Mesendoderm (in vitro differentiated cells): Measurements from ENCODE around the gene RNF31.
"Not testable (repeated sequence)": the region's sequence is repeated elsewhere in the genome, so short reads cannot be mapped to it uniquely, and the experiment has no call there.

Source experiments
- DNase-seq: peaks from one replicate; pipeline ENCODE4 v3.0.0; 2013
- H2AK5ac ChIP-seq: 2 replicates; pipeline ENCODE4 v1.6.1; 2013; ENCODE audit warnings: low read length, inconsistent platforms
- H2BK120ac ChIP-seq: 2 replicates; pipeline ENCODE4 v1.6.1; 2013; ENCODE audit warnings: low read depth, mild to moderate bottlenecking, low read length, moderate library complexity, mixed read lengths
- H2BK15ac ChIP-seq: replicated peaks from 2 replicates; pipeline ENCODE4 v1.6.1; 2013; ENCODE audit warnings: low read depth, mild to moderate bottlenecking, moderate library complexity
- H2BK5ac ChIP-seq: 2 replicates; pipeline ENCODE4 v1.6.1; 2013; ENCODE audit warnings: low read length, inconsistent platforms
- H3K18ac ChIP-seq: 2 replicates; pipeline ENCODE4 v1.6.1; 2013; ENCODE audit warnings: mild to moderate bottlenecking, low read length, mixed read lengths
- H3K23ac ChIP-seq: one replicate; pipeline ENCODE4 v1.6.1; 2013; ENCODE audit warnings: low read length
- H3K27ac ChIP-seq: 2 replicates; pipeline ENCODE4 v1.5.1; 2013; ENCODE audit warnings: low read depth, mild to moderate bottlenecking, inconsistent platforms, low read length, moderate library complexity
- H3K27me3 ChIP-seq: 2 replicates; pipeline ENCODE4 v1.6.1; 2013; ENCODE audit warnings: low read length, control low read depth, mild to moderate bottlenecking, inconsistent platforms; ENCODE audit not compliant: insufficient read depth, poor library complexity
- H3K36me3 ChIP-seq: 2 replicates; pipeline ENCODE4 v1.6.1; 2013; ENCODE audit warnings: low read length, inconsistent platforms; ENCODE audit not compliant: control insufficient read depth, insufficient read depth
- H3K4ac ChIP-seq: one replicate; pipeline ENCODE4 v1.6.1; 2013; ENCODE audit warnings: low read depth, mild to moderate bottlenecking, low read length, moderate library complexity
- H3K4me1 ChIP-seq: 2 replicates; pipeline ENCODE4 v1.6.1; 2013; ENCODE audit warnings: low read depth, low read length, inconsistent platforms; ENCODE audit not compliant: control insufficient read depth
- H3K4me2 ChIP-seq: 2 replicates; pipeline ENCODE4 v1.6.1; 2013; ENCODE audit warnings: low read length
- H3K4me3 ChIP-seq: 2 replicates; pipeline ENCODE4 v1.5.1; 2013; ENCODE audit warnings: mild to moderate bottlenecking, low read length
- H3K56ac ChIP-seq: one replicate; pipeline ENCODE4 v1.6.1; 2013; ENCODE audit warnings: low read length
- H3K79me1 ChIP-seq: 2 replicates; pipeline ENCODE4 v1.6.1; 2013; ENCODE audit warnings: low read length, inconsistent platforms
- H3K79me2 ChIP-seq: 2 replicates; pipeline ENCODE4 v1.6.1; 2013; ENCODE audit warnings: mild to moderate bottlenecking, low read length; ENCODE audit not compliant: control insufficient read depth, insufficient read depth
- H3K9ac ChIP-seq: 2 replicates; pipeline ENCODE4 v1.6.1; 2013; ENCODE audit warnings: low read length, inconsistent platforms
- H4K5ac ChIP-seq: one replicate; pipeline ENCODE4 v1.6.1; 2013; ENCODE audit warnings: low read length
- H4K8ac ChIP-seq: one replicate; pipeline ENCODE4 v1.6.1; 2013; ENCODE audit warnings: low read depth, mild to moderate bottlenecking, control low read depth, low read length, moderate library complexity
- WGBS: extraction: QIAGEN DNeasy Blood & Tissue Kit; methylation state at CpG from one replicate; pipeline ENCODE4 v1.1.7; 2013; ENCODE audit warnings: low lambda C conversion rate, missing lambda C conversion rate; ENCODE audit not compliant: insufficient coverage; ENCODE audit errors: extremely low coverage; 5-methylcytosine and 5-hydroxymethylcytosine counted together

RNF31 gene

DNA sequence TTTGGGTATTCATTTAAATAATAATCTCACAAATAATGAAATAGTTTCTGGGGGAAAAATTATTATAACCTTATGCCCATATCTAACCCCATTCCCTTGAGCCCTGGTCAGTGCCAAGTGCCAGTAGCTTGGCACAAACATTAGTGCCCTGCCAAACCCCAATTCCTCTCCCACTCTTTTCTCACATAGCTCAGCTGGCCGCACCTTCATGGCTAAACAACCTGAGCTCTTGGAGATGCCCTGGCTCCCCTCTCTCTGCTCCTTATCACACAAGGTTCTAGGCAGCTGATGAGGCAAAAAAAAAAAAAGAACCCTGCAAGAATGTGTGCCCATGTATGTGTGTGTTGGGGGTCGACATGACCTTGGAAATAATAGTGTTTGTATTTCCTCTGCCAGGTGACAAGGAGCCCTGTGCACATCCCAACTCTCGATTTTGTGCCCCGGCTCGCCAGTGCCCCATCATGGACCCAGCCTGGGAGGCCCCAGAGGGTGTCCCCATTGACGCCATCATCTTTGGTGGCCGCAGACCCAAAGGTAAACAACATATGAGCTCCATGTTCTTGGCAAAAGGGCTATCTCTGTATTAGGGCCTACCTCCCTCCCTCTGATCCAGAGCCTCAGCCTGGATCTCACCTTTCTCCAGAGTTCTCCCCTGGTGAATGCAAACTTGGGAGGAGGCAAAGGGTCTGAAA is 44.8 kb upstream of the RNF31 start:
- peaks cover 16% of the 10 kb centered on the region for H3K36me3 ChIP-seq

DNA sequence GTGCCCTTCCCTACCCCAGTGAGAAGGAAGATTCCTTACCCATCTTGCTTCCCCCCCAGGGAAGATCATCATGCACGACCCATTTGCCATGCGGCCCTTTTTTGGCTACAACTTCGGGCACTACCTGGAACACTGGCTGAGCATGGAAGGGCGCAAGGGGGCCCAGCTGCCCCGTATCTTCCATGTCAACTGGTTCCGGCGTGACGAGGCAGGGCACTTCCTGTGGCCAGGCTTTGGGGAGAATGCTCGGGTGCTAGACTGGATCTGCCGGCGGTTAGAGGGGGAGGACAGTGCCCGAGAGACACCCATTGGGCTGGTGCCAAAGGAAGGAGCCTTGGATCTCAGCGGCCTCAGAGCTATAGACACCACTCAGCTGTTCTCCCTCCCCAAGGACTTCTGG is 43.8 kb upstream of the RNF31 start:
- Histone ChIP-seq H2AK5ac (no peak overlapping the region), H4K5ac (no peak overlapping the region), H3K27me3 (no peaks in the 10 kb centered on the region), H2BK15ac (no peak overlapping the region), H3K79me1 (no peaks in the 10 kb centered on the region), H3K9ac (no peak overlapping the region), H3K18ac (no peak overlapping the region), H3K56ac (no peak overlapping the region), H3K4me3 (no peak overlapping the region), H4K8ac (no peak overlapping the region), H3K4ac (no peak overlapping the region), H3K36me3 (peaks cover 14% of the 10 kb centered on the region), H3K4me1 (no peaks in the 10 kb centered on the region), H3K27ac (no peak overlapping the region), H2BK120ac (no peak overlapping the region), H3K4me2 (no peak overlapping the region), H3K23ac (no peak overlapping the region), H3K79me2 (no peaks in the 10 kb centered on the region), H2BK5ac (no peak overlapping the region)
- no peak for DNase-seq
- no CpG with 5 or more reads among the region's 13 CpGs for WGBS

More for the DNA sequence above, 44.8 kb upstream of the RNF31 start:
- Histone ChIP-seq H4K5ac (no peak overlapping the region), H2BK15ac (no peak overlapping the region), H3K18ac (no peak overlapping the region), H3K56ac (no peak overlapping the region), H2BK5ac (no peak overlapping the region), H3K4me2 (no peak overlapping the region), H3K27me3 (no peaks in the 10 kb centered on the region), H3K79me1 (peaks cover 2% of the 10 kb centered on the region), H2BK120ac (no peak overlapping the region), H3K4me3 (no peak overlapping the region), H3K27ac (no peak overlapping the region), H3K4ac (no peak overlapping the region), H3K4me1 (no peaks in the 10 kb centered on the region), H3K79me2 (no peaks in the 10 kb centered on the region), H3K9ac (no peak overlapping the region), H4K8ac (no peak overlapping the region), H3K23ac (no peak overlapping the region), H2AK5ac (no peak overlapping the region)
- WGBS = no CpG with 5 or more reads among the region's 7 CpGs
- no peak for DNase-seq

DNA sequence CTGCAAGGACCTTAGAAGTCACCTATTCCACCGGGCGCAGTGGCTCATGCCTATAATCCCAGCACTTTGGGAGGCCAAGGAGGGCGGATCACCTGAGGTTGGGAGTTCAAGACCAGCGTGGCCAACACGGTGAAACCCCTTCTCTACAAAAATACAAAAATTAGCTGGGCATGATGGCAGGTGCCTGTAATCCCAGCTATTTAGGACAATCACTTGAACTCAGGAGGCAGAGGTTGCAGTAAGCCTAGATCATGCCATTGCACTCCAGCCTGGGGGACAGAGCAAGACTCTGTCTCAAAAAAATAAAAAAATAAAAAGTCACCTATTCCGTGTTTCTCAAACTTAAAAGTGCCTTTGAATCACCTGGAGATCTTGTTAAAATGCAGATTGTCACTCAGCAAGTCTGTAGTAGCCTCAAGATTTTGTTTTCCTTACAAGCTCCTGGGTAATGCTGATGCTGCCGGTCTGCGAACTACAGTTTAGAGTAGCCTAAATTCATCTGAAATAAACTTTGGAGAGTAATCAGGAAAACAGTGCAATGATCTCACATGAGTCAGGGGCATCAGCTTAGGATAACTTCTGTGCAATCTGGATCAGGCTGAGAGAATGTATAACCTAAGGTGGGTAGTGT is 41.6 kb upstream of the RNF31 start:
- WGBS = no CpG with 5 or more reads among the region's 8 CpGs
- not testable (repeated sequence) for H3K79me1 ChIP-seq

DNA sequence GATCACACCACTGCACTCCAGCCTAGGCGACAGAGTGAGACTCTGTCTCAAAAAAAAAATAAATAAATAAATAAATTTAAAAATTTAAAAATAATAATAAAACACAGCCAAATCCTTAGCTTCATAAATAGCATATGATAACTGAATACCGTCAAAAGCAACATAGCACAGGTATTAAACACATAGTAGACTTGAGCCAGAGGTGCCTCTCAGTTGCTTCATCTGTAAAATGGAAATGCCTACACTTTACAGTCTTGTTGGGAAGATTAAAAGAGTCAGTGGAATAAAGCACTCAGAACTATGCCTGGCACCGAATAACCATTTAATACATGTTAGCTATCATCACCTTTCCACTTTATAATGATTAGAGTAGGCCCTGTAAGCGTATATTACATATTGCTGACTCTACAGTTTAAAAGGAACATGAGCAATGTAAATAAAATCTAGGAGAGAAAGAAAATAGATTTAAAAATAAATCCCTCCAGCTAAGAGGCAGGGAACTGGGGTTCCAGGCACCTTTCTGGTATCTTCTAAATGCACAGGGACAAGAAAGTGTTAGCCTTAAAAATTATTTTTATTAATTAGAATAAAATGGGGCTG is 40.5 kb upstream of the RNF31 start:
- H3K27ac ChIP-seq = no peak overlapping the region
- H3K79me1 ChIP-seq = no peaks in the 10 kb centered on the region
- no peak overlapping the region for H3K18ac ChIP-seq
- DNase-seq = no peak
- no peaks in the 10 kb centered on the region for H3K79me2 ChIP-seq
- H4K8ac ChIP-seq = no peak overlapping the region
- H3K9ac ChIP-seq = no peak overlapping the region
- H4K5ac ChIP-seq = no peak overlapping the region
- H3K36me3 ChIP-seq = peaks cover 6% of the 10 kb centered on the region
- no peak overlapping the region for H3K4ac ChIP-seq
- H3K4me1 ChIP-seq = no peaks in the 10 kb centered on the region
- H3K27me3 ChIP-seq = no peaks in the 10 kb centered on the region
- H3K4me3 ChIP-seq = no peak overlapping the region
- no peak overlapping the region for H3K4me2 ChIP-seq
- no peak overlapping the region for H2BK120ac ChIP-seq
- no peak overlapping the region for H2BK5ac ChIP-seq
- no peak overlapping the region for H2BK15ac ChIP-seq
- no peak overlapping the region for H3K56ac ChIP-seq
- H2AK5ac ChIP-seq = no peak overlapping the region
- WGBS = no CpG with 5 or more reads among the region's 4 CpGs
- H3K23ac ChIP-seq = no peak overlapping the region

More for the DNA sequence above, 41.6 kb upstream of the RNF31 start:
- not testable (repeated sequence) for H3K9ac ChIP-seq, H3K79me2 ChIP-seq, H3K18ac ChIP-seq, H2AK5ac ChIP-seq, H3K4ac ChIP-seq, H2BK15ac ChIP-seq, H3K23ac ChIP-seq, H4K8ac ChIP-seq, H4K5ac ChIP-seq, H3K36me3 ChIP-seq, H3K4me3 ChIP-seq, H3K4me2 ChIP-seq, H3K27me3 ChIP-seq, H3K4me1 ChIP-seq, H2BK5ac ChIP-seq, H3K56ac ChIP-seq, H3K27ac ChIP-seq, DNase-seq, H2BK120ac ChIP-seq

DNA sequence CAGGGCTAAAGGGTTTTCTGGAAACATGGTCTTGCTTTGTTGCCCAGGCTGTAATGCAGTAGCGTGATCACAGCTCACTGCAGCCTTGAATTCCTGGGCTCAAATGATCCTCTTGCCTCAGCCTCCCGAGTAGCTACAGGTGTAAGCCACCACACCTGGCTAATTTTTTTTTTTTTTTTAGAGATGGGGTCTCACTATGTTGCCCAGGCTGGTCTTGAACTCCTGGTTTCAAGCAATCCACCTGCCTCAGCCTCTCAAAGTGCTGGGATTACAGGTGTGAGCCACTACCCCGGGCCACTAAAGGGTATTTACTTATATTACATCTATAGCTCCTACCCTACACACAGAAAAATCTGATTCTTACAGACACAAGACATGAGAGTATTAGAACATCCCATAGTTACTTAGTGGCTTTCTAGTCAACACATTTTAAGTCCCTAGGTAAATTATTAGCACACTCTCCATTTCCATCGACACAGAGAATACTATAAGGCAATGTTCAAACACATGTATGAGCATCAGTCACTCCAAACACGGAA is 38.9 kb upstream of the RNF31 start:
- H3K4me3 ChIP-seq = no peak overlapping the region

More for the DNA sequence above, 38.9 kb upstream of the RNF31 start:
- no peak overlapping the region for H4K8ac ChIP-seq
- no peaks in the 10 kb centered on the region for H3K4me1 ChIP-seq
- no peak for DNase-seq
- no peak overlapping the region for H3K4ac ChIP-seq
- H2BK120ac ChIP-seq = no peak overlapping the region
- no peak overlapping the region for H3K9ac ChIP-seq
- no peak overlapping the region for H3K4me2 ChIP-seq
- no peak overlapping the region for H3K18ac ChIP-seq
- no peak overlapping the region for H3K27ac ChIP-seq
- no peaks in the 10 kb centered on the region for H3K79me1 ChIP-seq
- H3K56ac ChIP-seq = no peak overlapping the region
- no peaks in the 10 kb centered on the region for H3K79me2 ChIP-seq
- H4K5ac ChIP-seq = no peak overlapping the region
- H3K23ac ChIP-seq = no peak overlapping the region
- peaks cover 3% of the 10 kb centered on the region for H3K36me3 ChIP-seq
- no peak overlapping the region for H2BK15ac ChIP-seq
- WGBS = no CpG with 5 or more reads among the region's 5 CpGs
- H2AK5ac ChIP-seq = no peak overlapping the region
- H3K27me3 ChIP-seq = no peaks in the 10 kb centered on the region
- no peak overlapping the region for H2BK5ac ChIP-seq
